DMS53 treated with DMSO at 0.1 percent for 48 hours (cell line): ENCODE data around the gene MEF2C.
A peak's percentile ranks its signal among the peaks of the same experiment; 100 is the strongest.
"Not testable (repeated sequence)": the region's sequence is repeated elsewhere in the genome, so short reads cannot be mapped to it uniquely, and the experiment has no call there.

Experiments used
- DNase-seq: peaks from one replicate; lab custom pipeline; 2025; ENCODE audit not compliant: unreplicated experiment; lab: John Stamatoyannopoulos, UW

Gene MEF2C

DNA sequence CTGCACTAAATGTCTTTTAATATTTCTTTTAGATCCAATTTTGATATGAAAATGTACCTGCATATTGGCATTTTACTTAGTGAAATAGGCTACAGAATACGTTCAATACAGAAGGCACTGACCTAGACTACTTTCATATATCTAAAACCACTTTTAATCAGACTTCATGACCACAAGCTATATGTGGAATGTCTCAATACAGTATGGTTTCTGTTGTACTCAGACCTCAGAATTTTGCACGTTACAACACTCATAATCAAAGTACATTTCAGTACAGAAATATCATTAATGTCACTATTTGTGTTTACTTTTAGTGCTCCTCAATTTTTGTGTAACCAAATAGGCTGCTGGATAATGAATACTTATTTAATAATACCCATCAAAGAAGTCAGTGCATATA lies 74.8 kb downstream of the MEF2C start:
- DNase-seq = no peak

DNA sequence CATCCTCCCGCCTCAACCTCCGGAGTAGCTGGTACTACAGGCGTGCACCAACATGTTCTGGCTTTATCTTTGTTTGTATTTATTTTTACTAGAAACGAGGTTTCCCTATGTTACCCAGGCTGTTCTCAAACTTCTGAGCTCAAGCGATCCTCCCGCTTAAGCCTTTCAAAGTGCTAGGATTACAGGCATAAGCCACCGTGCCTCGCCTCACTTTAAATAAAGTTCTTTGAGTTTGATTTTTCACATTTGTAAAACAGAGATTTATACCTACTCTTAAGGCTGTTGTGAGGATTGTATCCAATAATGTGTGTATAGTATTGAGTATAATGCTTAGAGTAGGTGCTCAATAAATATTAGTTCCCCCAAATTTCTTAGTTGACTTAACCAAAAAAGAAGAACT lies 75.7 kb downstream of the MEF2C start:
- no peak for DNase-seq

DNA sequence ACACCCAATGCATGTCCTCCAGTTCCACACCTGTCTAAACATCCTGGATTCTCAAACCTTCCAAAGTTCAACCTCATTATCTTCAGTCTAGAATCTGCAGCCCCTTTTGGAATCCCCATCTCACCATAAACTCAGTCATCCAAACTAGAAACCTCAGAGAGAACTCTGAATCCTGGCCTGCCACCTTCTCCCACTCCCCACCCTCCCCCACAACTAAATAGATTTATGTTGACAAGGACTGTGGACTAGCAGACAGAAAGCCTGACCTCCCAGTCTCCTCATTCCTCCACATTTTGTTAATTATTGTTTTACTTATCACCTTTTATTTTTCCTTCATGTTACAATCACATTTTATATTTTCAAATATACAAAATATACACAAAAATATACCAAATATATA lies 76.6 kb downstream of the MEF2C start:
- no peak for DNase-seq

DNA sequence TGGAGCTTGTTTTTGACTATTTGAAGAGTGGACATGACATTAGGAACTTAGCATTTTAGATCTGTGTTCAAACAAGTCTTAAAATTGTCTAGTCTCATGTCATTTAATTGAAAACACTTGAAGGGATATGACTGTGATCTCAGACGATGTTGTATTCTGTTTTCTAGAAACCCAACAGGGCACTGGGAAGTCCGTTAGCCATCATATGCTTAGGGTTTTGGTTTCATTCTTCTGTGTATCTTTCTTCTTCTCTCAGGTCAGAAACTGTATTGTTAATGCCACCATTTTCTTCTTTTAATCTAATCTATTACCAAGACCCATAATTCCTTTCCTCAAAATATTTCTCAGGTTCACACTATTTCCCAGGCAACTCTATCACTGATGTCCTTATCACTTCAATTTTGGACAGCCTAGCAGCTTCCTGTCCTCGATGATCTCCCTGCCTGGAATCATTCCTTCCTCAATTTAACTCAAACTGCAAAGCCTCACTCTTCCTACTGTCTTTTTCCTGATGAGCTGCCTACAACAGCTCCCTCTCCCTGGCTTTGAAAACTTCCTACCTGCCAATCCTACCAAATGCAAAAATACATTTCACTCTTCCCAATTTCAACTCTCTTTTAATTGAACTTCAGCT lies 77.7 kb downstream of the MEF2C start:
- no peak for DNase-seq

DNA sequence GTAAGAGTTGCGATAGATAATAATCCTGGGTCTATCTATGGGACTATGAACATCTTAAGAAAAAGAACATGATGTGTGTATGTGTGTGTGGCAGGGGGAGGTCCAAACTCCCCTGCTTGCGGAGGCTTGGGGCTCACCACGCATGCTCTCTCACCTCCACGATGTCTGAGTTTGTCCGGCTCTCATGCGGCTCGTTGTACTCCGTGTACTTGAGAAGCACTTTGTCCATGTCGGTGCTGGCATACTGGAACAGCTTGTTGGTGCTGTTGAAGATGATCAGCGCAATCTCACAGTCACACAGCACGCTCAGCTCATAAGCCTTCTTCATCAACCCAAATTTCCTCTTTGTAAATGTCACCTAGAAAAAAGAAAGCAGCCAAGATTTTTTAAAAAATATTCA lies 78.5 kb downstream of the MEF2C start:
- DNase-seq = no peak

DNA sequence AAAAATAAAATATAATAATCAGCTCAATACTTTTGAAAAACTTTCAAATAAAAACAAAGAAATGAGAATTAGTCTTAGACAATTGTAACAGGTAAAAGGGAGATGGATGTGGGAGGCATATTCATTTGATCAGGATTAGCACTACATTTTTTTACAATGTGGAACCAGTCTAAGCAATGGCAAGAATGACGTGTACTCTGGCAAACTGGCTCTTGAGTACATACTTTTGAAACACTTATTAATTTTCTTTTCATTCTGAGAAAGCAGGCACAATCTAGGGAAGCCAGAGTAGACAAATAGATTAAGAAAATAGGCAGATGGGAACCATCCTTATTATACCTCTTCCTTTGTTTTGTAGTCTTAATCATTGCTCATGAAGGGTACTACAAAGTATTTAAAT lies 79.7 kb downstream of the MEF2C start:
- no peak for DNase-seq

DNA sequence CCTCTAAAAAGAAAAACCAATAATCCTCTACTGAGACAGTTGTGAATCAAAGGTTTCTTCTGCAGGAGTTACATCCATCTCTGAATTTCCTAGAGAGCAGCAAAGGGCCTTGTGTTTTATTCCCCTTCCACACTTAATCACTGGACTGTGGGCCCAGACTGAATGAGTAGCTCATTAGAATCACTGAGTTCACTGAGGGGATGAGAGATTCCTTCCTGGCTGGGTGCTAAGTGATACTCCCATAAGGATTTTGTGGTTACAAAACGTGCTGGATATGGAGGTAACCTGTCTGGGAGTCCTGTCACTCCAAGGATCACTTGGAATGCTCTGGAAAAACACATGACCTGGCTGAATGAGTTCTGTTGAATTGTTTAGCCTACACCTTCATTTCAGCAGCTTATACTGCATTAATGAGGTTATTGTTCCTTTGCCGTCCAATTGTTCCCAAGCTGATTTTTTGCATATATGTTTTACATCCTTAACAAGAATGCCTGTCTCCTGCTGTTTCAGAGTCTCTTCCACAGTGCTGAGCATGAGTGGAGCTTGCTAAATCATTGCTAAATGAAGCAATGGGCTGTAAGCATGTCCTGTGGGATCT lies 82.9 kb downstream of the MEF2C start:
- no peak for DNase-seq

DNA sequence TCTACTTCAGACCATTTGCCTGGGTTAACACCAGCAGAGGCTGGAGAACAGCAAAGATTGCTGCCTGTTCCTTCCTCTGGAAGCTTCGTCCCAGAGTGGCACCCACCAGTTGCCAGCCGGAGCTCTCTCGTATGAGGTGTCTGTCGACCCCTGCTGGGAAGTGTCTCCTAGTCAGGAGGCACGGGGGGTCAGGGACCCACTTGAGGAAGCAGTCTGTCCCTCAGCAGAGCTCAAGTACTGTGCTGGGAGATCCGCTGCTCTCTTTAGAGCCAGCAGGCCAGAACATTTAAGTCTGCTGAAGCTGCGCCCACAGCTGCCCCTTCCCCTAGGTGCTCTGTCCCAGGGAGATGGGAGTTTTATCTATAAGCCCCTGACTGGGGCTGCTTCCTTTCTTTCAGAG lies 84.1 kb downstream of the MEF2C start:
- not testable (repeated sequence) for DNase-seq

DNA sequence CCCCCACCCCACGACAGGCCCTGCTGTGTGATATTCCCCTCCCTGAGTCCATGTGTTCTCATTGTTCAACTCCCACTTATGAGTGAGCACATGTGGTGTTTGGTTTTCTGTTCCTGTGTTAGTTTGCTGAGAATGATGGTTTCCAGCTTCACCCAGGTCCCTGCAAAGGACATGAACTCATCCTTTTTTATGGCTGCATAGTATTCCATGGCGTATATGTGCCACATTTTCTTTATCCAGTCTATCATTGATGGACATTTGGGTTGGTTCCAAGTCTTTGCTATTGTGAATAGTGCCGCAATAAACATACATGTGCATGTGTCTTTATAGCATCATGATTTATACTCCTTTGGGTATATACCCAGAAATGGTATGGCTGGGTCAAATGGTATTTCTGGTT lies 89.2 kb downstream of the MEF2C start:
- not testable (repeated sequence) for DNase-seq

DNA sequence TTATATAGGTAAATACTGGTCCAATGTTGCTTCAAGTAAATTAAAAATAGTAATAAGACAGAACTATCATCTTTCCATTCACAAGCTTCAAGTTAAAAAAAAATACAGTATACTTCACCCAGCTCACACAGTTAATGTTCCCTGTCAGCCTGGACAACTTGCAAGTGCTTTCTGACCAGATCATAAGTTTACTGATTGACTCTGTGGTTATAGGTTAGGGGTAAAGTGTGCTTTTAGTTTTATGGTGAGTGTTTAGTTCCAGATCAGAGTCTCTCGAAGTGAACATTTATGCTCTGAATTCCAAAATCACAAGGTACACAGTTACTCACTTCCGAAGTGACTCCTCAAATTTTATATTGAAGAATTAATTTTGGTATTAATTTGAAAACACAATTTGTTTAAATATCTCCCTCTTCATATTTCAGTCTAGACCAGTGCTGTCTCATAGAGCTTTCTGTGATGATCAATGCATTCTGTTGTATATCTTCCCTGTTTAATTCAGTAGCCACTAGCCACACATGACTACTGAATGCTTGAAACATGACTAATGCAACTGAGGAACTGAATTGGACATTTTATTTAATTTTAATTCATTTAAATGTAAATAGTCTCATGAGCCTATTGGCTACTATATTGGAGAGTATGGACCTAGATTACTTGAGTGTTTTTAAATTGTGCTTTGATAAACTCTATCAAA lies 90.7 kb downstream of the MEF2C start:
- no peak for DNase-seq

DNA sequence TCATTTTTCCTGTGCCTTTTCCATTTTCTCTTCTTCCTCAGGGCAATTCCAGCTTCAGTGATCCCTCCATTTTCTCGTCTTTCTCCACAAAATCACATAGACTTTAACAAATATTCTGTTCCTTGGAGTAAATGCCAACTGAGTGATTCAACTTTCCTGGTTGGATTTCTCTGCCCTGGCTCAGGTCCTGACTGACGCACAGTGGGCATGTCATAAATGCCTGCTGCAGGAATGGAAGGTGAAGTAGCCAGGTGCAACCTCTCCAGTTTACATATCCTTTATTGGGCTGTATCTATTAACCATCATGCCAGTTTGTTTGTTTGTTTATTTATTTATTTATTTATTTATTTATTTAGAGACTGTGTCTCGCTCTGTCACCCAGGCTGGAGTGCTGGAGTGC lies 95.1 kb downstream of the MEF2C start:
- DNase-seq = no peak

DNA sequence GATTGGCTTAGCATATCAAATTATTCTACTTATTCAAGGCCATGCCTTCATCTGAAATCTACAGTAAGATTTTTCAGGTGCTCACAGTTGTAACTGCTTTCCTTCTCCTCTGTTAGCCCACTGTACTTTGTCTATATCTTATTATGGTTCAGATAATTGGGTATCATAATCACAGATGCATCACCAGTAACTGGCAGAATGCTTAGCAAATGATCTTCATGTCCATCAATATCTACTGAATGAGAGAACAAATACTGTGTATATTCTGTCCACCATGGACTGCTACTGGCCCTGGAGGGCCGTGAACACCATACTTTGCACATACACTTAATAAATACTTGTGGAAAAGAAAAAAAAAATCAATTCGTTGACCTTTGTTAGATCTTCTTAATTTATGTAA lies 96.2 kb downstream of the MEF2C start:
- no peak for DNase-seq

DNA sequence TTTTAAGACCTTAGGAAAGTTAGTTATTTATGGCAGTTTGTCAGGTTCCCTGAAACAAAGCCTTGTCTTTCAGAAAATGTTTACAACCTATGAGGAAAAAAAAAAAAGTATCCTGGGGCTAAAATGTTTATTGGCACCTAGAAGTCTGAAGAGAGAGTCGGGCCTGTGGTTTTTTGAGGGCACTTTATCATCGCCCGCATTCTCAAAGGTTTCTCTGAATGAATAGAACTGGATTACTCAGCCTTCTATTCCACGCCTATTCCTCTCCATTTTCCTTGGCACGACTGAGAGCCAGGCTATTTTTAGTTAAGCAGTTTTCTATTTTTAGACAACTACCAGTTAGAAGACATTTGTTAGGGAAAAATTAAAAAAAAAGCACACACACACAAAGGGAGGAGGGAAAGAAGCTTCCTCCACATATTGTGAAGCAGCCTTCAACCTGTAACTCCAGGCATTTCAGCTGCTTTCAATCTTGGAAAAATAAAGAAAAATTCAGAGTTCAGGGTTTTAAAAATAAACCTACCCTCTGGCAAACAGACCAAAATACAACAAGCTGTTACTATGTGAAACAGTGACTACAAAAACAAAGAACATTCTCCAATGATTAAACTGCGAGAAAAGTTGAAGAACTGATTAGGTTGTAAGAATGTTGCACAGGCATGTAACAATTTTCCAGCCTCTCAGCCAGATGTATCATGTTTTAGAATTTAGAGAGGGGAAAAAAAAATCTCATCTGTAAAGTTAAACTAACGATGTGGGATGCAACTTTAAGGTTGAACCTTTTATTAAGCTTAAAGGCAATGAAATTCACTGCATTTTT lies 97.0 kb downstream of the MEF2C start:
- DNase-seq = peak; percentile 28

DNA sequence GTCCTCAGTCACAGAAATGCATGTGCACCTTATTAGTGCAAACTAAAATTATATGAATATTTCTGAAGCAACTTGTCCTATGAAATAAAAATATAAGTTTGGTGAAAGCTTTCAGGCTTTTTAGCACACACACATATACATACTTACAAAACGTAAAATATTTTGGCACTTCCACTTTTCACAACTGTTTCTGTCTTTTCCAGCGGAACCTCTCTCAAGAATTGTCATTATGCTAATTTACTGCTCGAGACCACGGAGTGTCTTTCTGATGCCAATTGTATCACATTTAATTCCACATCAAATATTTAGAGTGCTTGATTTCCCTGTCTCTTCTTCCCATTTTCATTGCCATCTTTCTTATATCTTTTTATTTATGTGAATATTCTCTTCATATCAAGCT lies 100.4 kb downstream of the MEF2C start:
- no peak for DNase-seq

DNA sequence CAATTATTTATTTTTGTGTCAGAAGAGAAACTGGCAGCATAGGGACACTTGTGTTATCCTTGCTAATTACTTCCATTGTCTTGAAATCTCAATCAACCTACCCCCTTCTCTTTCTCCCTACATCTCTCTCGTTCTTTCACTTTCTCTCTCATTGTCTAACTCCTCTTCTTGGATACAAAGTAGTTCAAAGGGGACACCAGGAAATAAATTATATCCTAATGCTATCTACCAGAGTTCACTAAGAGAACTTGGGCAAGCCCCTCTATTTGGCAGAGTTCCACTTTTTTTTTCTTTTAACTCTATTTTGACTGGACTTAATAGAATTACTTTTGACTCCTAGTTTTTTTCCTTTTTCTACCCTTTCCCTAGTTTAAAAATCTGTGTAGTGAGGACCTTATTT lies 102.2 kb downstream of the MEF2C start:
- DNase-seq = no peak

DNA sequence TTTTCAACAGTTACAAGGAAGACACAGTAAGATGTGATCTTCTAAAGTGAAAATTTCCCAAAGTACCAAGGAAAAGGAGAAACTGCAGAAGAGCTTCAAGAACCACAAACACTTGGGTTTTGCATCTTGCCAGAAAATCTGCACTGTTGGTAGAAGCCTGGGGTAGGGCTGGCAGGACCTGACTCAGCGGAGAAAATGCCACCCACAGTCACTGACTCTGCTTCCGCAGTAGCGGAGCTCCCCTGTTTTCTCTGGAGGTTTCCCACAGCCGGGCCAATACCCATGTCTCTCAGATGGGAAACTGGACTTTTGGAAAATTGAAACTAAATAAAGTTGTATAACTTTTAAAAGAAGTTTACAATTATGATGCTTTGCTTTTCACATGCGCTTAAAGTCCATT lies 104.2 kb downstream of the MEF2C start:
- no peak for DNase-seq

DNA sequence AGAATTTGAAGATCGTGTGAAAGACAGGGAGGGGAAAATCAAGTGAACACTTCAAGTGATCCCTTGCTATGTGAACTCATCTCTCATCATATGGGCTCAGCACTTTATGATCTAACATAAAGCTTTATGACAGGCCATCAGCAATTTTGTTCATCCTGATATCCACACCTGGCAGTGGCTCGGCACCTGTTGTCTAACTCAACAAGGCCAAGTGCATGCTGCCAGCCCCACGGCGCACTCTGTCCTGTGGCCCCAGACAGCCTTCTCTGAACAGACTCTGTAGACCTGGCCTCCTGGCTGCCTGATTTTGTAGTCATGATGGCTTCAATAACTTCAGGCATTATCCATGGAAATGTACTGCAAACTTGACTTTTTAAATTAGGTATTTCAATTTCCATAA lies 106.3 kb downstream of the MEF2C start:
- DNase-seq = no peak

DNA sequence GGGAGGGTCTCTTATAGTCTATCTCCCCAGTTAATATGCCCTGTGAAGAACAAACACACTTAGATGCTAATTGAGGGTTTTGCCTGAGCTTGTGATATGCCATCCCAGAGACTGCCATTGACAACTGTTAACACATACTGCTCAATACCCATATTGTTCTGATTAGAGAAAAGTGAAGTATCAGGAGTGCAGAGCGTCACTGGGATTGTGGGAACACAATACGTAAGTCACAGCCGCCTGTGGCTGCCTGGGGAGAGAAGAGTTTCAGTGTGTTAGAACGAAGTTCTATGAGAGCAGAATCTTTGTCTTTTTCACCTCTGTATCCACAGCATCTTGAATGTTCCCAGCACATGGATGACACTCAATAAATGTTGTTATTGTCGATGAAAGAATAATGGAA lies 110.2 kb downstream of the MEF2C start:
- DNase-seq = no peak

DNA sequence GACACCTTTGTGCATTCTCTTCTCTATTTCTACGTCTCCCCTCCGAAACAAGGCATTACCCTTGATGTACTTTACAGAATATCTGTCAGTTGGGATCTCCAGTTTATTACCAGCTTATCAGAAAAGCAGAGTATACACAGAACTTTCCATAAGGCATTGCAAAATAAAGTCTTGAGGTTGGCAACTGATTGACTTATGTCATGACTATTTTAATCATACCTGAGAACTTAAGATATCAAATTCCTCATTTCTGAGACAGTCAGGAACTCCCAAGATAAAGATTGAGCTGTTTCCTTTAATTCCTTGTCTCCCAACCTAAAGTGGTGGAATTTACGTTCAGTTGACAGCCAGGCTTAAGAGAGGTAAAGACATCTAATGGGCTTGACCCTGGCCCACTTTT lies 110.9 kb downstream of the MEF2C start:
- no peak for DNase-seq

DNA sequence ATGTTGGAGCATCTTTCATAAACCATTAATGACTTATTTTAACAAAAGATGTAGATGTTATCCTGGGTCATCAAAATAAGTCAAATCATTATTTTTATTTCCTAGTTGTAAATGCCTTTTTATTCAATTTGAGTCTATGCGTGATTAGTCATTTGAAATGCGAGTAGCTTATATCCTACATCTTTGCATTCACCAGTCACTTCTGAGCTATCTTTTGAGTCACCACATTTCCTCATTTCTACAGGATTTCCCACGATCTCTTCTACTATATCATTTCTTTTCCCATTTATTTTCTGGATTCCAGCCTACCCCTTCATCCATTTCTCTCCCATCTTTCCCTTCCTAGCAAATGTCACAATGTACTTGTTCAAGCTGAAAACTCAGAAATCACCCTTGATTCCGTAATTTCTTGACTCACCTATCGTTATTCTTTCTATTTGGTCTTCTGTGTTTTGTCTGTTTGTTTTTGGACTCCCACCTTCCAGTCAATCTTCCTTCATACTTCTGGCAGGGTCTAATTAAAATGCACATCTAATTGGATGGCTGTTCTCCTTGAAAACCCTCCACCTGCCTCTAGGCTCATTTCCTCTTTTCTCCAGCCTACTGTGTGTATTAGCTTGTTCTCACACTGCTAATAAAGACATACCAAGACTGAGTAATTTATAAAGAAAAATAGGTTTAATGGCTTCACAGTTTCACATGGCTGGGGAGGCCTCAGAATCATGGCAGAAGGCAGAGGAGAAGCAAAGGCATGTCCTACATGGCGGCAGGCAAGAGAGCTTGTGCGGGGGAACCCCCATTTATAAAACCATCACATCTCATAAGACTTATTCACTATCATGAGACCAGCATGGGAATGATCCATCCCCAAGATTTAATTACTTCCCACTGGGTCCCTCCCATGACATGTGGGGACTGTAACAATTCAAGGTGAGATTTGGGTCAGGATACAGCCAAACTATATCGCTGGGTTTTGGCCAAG lies 112.4 kb downstream of the MEF2C start:
- no peak for DNase-seq

DNA sequence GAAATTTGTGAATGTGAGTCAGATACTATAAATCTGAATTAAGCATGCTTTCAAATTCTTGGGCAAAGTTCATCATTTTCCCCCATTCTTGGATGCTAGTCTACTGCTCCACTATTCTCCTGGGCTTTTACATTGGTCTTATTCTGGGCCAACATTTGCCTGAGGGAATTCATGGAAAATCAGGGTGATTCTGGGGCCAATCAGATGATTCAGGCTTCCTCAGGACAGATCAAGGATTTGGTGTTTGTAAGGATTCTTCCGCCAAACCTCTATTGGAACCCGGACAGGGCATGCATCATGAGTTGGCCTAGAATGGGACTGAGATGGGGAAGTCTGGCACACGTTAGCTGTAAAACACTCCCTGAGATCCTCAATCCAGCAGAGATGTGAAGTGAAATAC lies 113.8 kb downstream of the MEF2C start:
- no peak for DNase-seq
